ENCODE measurements around the gene CYP19A1. TPM values are rescaled to one million over a fixed set of nuclear protein-coding genes. Genes with fewer than 3 reads are reported as not detected.

CYP19A1 gene
- total RNA-seq, 1 donor from 2014 or later, result not detected

GRCh38 chr15:51227940-51228732, 110.3 kb downstream of the CYP19A1 start:
- no peak for DNase-seq (ENCODE audit: low spot score in 2 of 2, unreplicated experiment in 2 of 2)

DNA sequence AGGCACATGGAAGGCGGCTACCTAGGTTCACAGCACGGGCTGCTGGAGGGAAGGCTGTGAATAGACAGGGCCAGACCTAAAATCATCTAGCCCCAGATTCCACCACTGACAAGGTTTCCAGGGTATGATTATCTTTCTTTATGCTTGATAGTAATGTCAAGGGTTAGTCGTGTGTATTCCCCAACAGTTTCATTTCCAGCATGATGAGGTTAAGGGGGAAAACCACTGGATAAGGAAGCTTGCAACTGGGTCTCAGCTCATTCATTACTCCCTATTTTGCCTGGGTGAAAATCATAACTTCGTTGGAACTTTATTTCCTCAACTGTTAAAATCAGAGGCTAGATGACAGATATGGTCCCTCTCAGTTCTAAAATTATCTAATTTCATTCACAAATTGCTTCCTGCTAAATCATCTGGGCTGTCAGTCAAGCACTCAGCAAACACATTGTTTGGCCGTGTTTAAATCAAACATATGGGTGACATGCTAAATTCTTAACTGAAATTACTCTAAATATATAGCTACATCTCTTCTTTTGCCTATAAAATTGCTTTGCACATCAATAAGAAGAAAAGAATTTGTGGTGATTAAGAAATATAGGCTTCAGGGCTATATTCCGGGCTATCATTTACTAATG, 111.7 kb downstream of the CYP19A1 start:
- no peak for DNase-seq (ENCODE audit: low spot score in 2 of 2, unreplicated experiment in 2 of 2)
- Mint-ChIP-seq H3K27ac (no peak overlapping the region), H3K9me3 (no peaks in the 10 kb centered on the region), H3K4me3 (no peak overlapping the region), H3K4me1 (no peaks in the 10 kb centered on the region), H3K36me3 (no peaks in the 10 kb centered on the region), H3K27me3 (ENCODE audit: low read depth) (peaks cover 1% of the 10 kb centered on the region)
- TF ChIP-seq, protein P1, sequence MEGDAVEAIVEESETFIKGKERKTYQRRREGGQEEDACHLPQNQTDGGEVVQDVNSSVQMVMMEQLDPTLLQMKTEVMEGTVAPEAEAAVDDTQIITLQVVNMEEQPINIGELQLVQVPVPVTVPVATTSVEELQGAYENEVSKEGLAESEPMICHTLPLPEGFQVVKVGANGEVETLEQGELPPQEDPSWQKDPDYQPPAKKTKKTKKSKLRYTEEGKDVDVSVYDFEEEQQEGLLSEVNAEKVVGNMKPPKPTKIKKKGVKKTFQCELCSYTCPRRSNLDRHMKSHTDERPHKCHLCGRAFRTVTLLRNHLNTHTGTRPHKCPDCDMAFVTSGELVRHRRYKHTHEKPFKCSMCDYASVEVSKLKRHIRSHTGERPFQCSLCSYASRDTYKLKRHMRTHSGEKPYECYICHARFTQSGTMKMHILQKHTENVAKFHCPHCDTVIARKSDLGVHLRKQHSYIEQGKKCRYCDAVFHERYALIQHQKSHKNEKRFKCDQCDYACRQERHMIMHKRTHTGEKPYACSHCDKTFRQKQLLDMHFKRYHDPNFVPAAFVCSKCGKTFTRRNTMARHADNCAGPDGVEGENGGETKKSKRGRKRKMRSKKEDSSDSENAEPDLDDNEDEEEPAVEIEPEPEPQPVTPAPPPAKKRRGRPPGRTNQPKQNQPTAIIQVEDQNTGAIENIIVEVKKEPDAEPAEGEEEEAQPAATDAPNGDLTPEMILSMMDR (IDR thresholded peaks at IDR 0.05; ENCODE audit: unreplicated experiment), result no peak

More at GRCh38 chr15:51227940-51228732, 110.3 kb downstream of the CYP19A1 start:
- Mint-ChIP-seq H3K27me3 (ENCODE audit: low read depth) (peaks cover 1% of the 10 kb centered on the region), H3K4me1 (no peaks in the 10 kb centered on the region), H3K9me3 (no peaks in the 10 kb centered on the region), H3K36me3 (no peaks in the 10 kb centered on the region), H3K27ac (no peak overlapping the region), H3K4me3 (no peak overlapping the region)
- TF ChIP-seq, protein P1 (IDR thresholded peaks at IDR 0.05; ENCODE audit: unreplicated experiment), result no peak

GRCh38 chr15:51224428-51224827, 114.0 kb downstream of the CYP19A1 start:
- H3K9me3 Mint-ChIP-seq, result peaks cover 4% of the 10 kb centered on the region
- DNase-seq (ENCODE audit: low spot score in 2 of 2, unreplicated experiment in 2 of 2), result no peak
- H3K27ac Mint-ChIP-seq, result no peak overlapping the region
- TF ChIP-seq, protein P1 (IDR thresholded peaks at IDR 0.05; ENCODE audit: unreplicated experiment), result no peak
- no peaks in the 10 kb centered on the region for H3K36me3 Mint-ChIP-seq
- H3K4me1 Mint-ChIP-seq, result no peaks in the 10 kb centered on the region
- no peak overlapping the region for H3K4me3 Mint-ChIP-seq
- H3K27me3 Mint-ChIP-seq (ENCODE audit: low read depth), result peaks cover 1% of the 10 kb centered on the region

- TF ChIP-seq, protein P1 (IDR thresholded peaks at IDR 0.05; ENCODE audit: unreplicated experiment), result no peak
- Mint-ChIP-seq H3K9me3 (peaks cover 4% of the 10 kb centered on the region), H3K27ac (no peak overlapping the region), H3K4me3 (no peak overlapping the region), H3K4me1 (no peaks in the 10 kb centered on the region), H3K36me3 (no peaks in the 10 kb centered on the region), H3K27me3 (ENCODE audit: low read depth) (peaks cover 1% of the 10 kb centered on the region)
- DNase-seq (ENCODE audit: low spot score in 2 of 2, unreplicated experiment in 2 of 2), result no peak
These were observed 114.6 kb downstream of the CYP19A1 start for GRCh38 chr15:51223771-51224229.

- Mint-ChIP-seq H3K4me1 (no peaks in the 10 kb centered on the region), H3K9me3 (peaks cover 4% of the 10 kb centered on the region), H3K36me3 (no peaks in the 10 kb centered on the region), H3K4me3 (no peak overlapping the region), H3K27ac (no peak overlapping the region), H3K27me3 (ENCODE audit: low read depth) (peaks cover 18% of the 10 kb centered on the region)
- TF ChIP-seq, protein P1 (IDR thresholded peaks at IDR 0.05; ENCODE audit: unreplicated experiment), result no peak
- DNase-seq (ENCODE audit: low spot score in 2 of 2, unreplicated experiment in 2 of 2), result no peak
These were observed 120.0 kb downstream of the CYP19A1 start for GRCh38 chr15:51218299-51218938.

Measured in mesothelial cell of epicardium (in vitro differentiated cells).